ENCODE results near the gene LRRC56. TPM values are rescaled to one million over a fixed set of nuclear protein-coding genes. Genes with fewer than 3 reads are reported as not detected.

The LRRC56 gene
- total and polyA plus RNA-seq, 9 of the 15 experiments (the other 6 are each of a cell fraction or from before 2014, with no cell fraction given) = 0.03 to 4.5 (median 1.0) TPM; not detected in 1

GRCh38 chr11:551131-551530 lies 13.8 kb downstream of the LRRC56 start (continued):
- no peak for TF ChIP-seq E2F6 (IDR thresholded peaks at IDR 0.05; ENCODE audit: borderline replicate concordance in 1 of 2, extremely low read depth in 1 of 2, insufficient read depth in 1 of 2, insufficient read length in 1 of 2, low read depth in 1 of 2, low read length in 1 of 2, poor library complexity in 1 of 2, severe bottlenecking in 1 of 2)
- no peak for TF ChIP-seq MCM5 (IDR thresholded peaks at IDR 0.05; ENCODE audit: low read depth)
- no peak for TF ChIP-seq ZNF347 (CRISPR knock-in tag; IDR thresholded peaks at IDR 0.05; ENCODE audit: low read depth)
- TF ChIP-seq HNRNPLL (IDR thresholded peaks at IDR 0.05; ENCODE audit: low read depth, low read length, poor library complexity, severe bottlenecking) = no peak
- no peak for TF ChIP-seq ZNF384 (IDR thresholded peaks at IDR 0.05; ENCODE audit: low read depth, low read length)
- TF ChIP-seq CBX5 (IDR thresholded peaks at IDR 0.05; ENCODE audit: borderline replicate concordance, low read depth) = no peak
- TF ChIP-seq SOX6 (IDR thresholded peaks at IDR 0.05) = no peak
- TF ChIP-seq HCFC1 (IDR thresholded peaks at IDR 0.05; ENCODE audit: low read depth, low read length) = no peak

- POLR2A ChIA-PET = interaction anchor here (1.0 to 2.1 kb wide), 5 partner anchors 9 to 24 kb away, joined by 4 to 8 read pairs (median 5); partner anchors contain the start of genes LMNTD2, PHRF1 and RASSF7
- TF ChIP-seq NEUROD1 (IDR thresholded peaks at IDR 0.05; ENCODE audit: borderline replicate concordance, low read depth, low read length, partially characterized antibody) (no peak), ZNF57 (CRISPR knock-in tag; IDR thresholded peaks at IDR 0.05) (no peak), MAFF (IDR thresholded peaks at IDR 0.05; ENCODE audit: low read length) (no peak), POLR2G (IDR thresholded peaks at IDR 0.05; ENCODE audit: low read depth, low read length) (0 out of 2 replicates have a peak, but pooled peaks have one; percentile 25), CBFA2T3 (IDR thresholded peaks at IDR 0.05) (peak; percentile 51), HOXB6 (CRISPR knock-in tag; IDR thresholded peaks at IDR 0.05; ENCODE audit: borderline replicate concordance) (no peak), TRIM24 (IDR thresholded peaks at IDR 0.05) (no peak), TCF3 (CRISPR knock-in tag; IDR thresholded peaks at IDR 0.05) (0 out of 2 replicates have a peak, but pooled peaks have one; percentile 16), CTCF (IDR thresholded peaks at IDR 0.05 in 2 of 3, conservative IDR thresholded peaks at IDR 0.05 in 1 of 3; ENCODE audit: insufficient read depth in 2 of 3, low read depth in 1 of 3, low read length in 3 of 3) (peak in 2 of 3 experiments; percentile 4 to 7; a peak in 1 of 6 replicates), ZBTB7A (IDR thresholded peaks at IDR 0.05; ENCODE audit: borderline replicate concordance, control insufficient read depth, low read depth, low read length) (0 out of 2 replicates have a peak, but pooled peaks have one; percentile 56), KLF13 (tag; IDR thresholded peaks at IDR 0.05; ENCODE audit: borderline replicate concordance, low read depth) (no peak)
Observed at GRCh38 chr11:551596-551995, 14.3 kb downstream of the LRRC56 start.

More at GRCh38 chr11:551596-551995, 14.3 kb downstream of the LRRC56 start:
- Histone ChIP-seq H2AFZ (ENCODE audit: low read depth, low read length) (peak overlapping the region; percentile 79), H3K9me3 (replicated peaks; ENCODE audit: control insufficient read depth, insufficient read depth, low read depth, low read length) (no peaks in the 10 kb centered on the region), H3K9me1 (ENCODE audit: control insufficient read depth, insufficient read depth, low read length) (no peaks in the 10 kb centered on the region), H4K20me1 (replicated peaks; ENCODE audit: control insufficient read depth, insufficient read depth, low read length) (no peaks in the 10 kb centered on the region), H3K36me3 (ENCODE audit: control insufficient read depth, insufficient read depth, low read length) (no peaks in the 10 kb centered on the region), H3K27ac (ENCODE audit: extremely low read depth, low read depth, low read length) (peak overlapping the region; percentile 25; the same call in 1 of the 3 replicates), H3K27me3 (ENCODE audit: control insufficient read depth in 2 of 2, insufficient read depth in 2 of 2, low read length in 2 of 2) (no peaks in the 10 kb centered on the region), H3K9ac (ENCODE audit: insufficient read depth in 1 of 2, low read depth in 2 of 2, low read length in 2 of 2) (peak overlapping the region; percentile 41 to 88), H3K4me3 (no peak overlapping the region), H3K4me1 (replicated peaks in 1 of 2; ENCODE audit: control insufficient read depth in 2 of 2, insufficient read depth in 2 of 2, low read length in 2 of 2) (peaks cover 13 to 76% of the 10 kb centered on the region in 2 experiments; a peak in 4 of 5 replicates), H3K79me2 (ENCODE audit: control insufficient read depth, insufficient read depth, low read length) (no peaks in the 10 kb centered on the region), H3K4me2 (ENCODE audit: insufficient read depth, low read length) (peak overlapping the region; percentile 25; the same call in 1 of the 2 replicates)
- intact Hi-C loops (cut with micrococcal nuclease) (loop anchor here (5.0 to 10.0 kb wide), 3 partner anchors 63 to 176 kb away; partner anchors contain the start of genes DEAF1, IRF7 and TMEM80), in situ Hi-C loops (cut with MboI) (no loop called here)
- 35% methylated on average over 10 of the region's 12 CpGs for WGBS (ENCODE audit: insufficient coverage, low coverage, missing lambda C conversion rate)
- ATAC-seq (peak; percentile 60), DNase-seq (ENCODE audit: extremely low read depth in 1 of 4, low spot score in 3 of 4) (peak in 3 of 4 experiments; percentile 21 to 69 (median 44)), FAIRE-seq (peak; percentile 62)
- BruUV-seq (replicated peaks) = no TSS peak
- CTCF ChIA-PET (ENCODE audit: low intra/inter-chr PET ratio) = no interaction called here
